Spleen (tissue), 7 donors: Measurements from ENCODE around the gene FMN2.

Source experiments
- CTCF ChIP-seq, 11 experiments: fragments of 200-600 bp in 7 of 11; fragments of 450-650 bp in 4 of 11; sonication (generic) in 4 of 11; IDR thresholded peaks in 8 of 11; conservative IDR thresholded peaks in 3 of 11; 1 replicate in 7 of 11; 2 replicates in 4 of 11; pipeline versions ENCODE4 v1.4.0 to v1.8.0; 2016 to 2021; ENCODE audit warnings: antibody characterized with exemption in 11 of 11, inconsistent platforms in 4 of 11, mild to moderate bottlenecking in 1 of 11
- POLR2A ChIP-seq, 3 donors: fragments of 450-650 bp; IDR thresholded peaks; one replicate each; pipeline ENCODE4 v1.5.1; 2017; ENCODE audit warnings: antibody characterized with exemption in 3 of 3, mild to moderate bottlenecking in 1 of 3
- donor health status: DM: no; HTN: no; CAD: no; lungs with moderate emphysema.
- donor health status: DM: no; HTN: no; CAD: no.
- donor health status: DM: no; HTN: no; CAD: no.

- TF ChIP-seq CTCF (IDR thresholded peaks at IDR 0.05 in 8 of 11, conservative IDR thresholded peaks at IDR 0.05 in 3 of 11) (no peak), POLR2A (IDR thresholded peaks at IDR 0.05) (no peak)
Observed at GRCh38 chr1:240152611-240153297, 61.1 kb downstream of the FMN2 start.
